Endothelial cell of umbilical vein (primary cell): Measurements from ENCODE around the gene RASIP1. TPM values are rescaled to one million over a fixed set of nuclear protein-coding genes. Genes with fewer than 3 reads are reported as not detected.

ENCODE experiments used
- BruUV-seq: library from RNA; stranded (reverse); fragments of 400-500 nt; replicated peaks from 2 replicates; lab custom pipeline; 2021; lab: Mats Ljungman, UMichigan
- CTCF ChIA-PET: fragments of 300-600, 350-600 bp; sonication (Branson Sonifier 250); formaldehyde crosslinking; loops from one replicate; lab custom pipeline; 2021; ENCODE audit warnings: antibody characterized with exemption, inconsistent platforms; lab: Charles Lee
- POLR2A ChIA-PET: fragments of 300-600, 350-600 bp; sonication (Branson Sonifier 250); formaldehyde crosslinking; loops from one replicate; lab custom pipeline; 2021; ENCODE audit warnings: antibody characterized with exemption, inconsistent platforms; lab: Charles Lee
- DNase-seq: peaks from one replicate; pipeline ENCODE4 v3.0.0-alpha.2; 2011; ENCODE audit warnings: low read depth, low spot score
- FAIRE-seq: peaks from 2 replicates; lab custom pipeline; 2011; peaks lifted over from hg19 to GRCh38; lab: Jason Lieb, UNC
- H2AFZ ChIP-seq: 2 replicates; pipeline ENCODE4 v1.6.0; 2012; ENCODE audit warnings: low read depth, low read length, control low read depth, inconsistent platforms
- H3K27ac ChIP-seq: 2 replicates; pipeline ENCODE4 v1.5.1; 2011; ENCODE audit warnings: low read depth, mild to moderate bottlenecking, control low read depth, low read length, moderate library complexity; ENCODE audit not compliant: insufficient read depth
- H3K27me3 ChIP-seq, 2 experiments: 2 replicates each; pipeline versions ENCODE4 v1.6.0 to v1.6.1; 2011; ENCODE audit warnings: low read length in 2 of 2, mixed read lengths in 1 of 2; ENCODE audit not compliant: control insufficient read depth in 2 of 2, insufficient read depth in 2 of 2
- H3K36me3 ChIP-seq, 2 experiments: 2 replicates in 1 of 2; 3 replicates in 1 of 2; pipeline ENCODE4 v1.5.1; 2011; ENCODE audit warnings: low read length in 2 of 2, mild to moderate bottlenecking in 1 of 2, moderate library complexity in 1 of 2; ENCODE audit not compliant: control insufficient read depth in 2 of 2, insufficient read depth in 2 of 2; ENCODE audit errors: extremely low read depth in 1 of 2
- H3K4me1 ChIP-seq: 3 replicates; pipeline ENCODE4 v1.5.1; 2011; ENCODE audit warnings: mild to moderate bottlenecking, low read length; ENCODE audit not compliant: control insufficient read depth, insufficient read depth; ENCODE audit errors: extremely low read depth
- H3K4me2 ChIP-seq: 2 replicates; pipeline ENCODE4 v1.6.1; 2011; ENCODE audit warnings: low read length, control low read depth, mixed read lengths; ENCODE audit not compliant: insufficient read depth
- H3K4me3 ChIP-seq, 3 experiments: fragments of 200-600 bp in 1 of 3; sonication (generic), shearing (Covaris generic) in 1 of 3; replicated peaks in 1 of 3; 2 replicates each; pipeline ENCODE4 v1.5.1; 2011 to 2016; ENCODE audit warnings: control low read depth in 3 of 3, low read length in 3 of 3, mild to moderate bottlenecking in 2 of 3, inconsistent platforms in 1 of 3, low read depth in 1 of 3, moderate library complexity in 1 of 3; ENCODE audit not compliant: insufficient read depth in 1 of 3
- H3K79me2 ChIP-seq: 2 replicates; pipeline ENCODE4 v1.6.0; 2012; ENCODE audit warnings: low read length, inconsistent platforms; ENCODE audit not compliant: control insufficient read depth, insufficient read depth
- H3K9ac ChIP-seq: replicated peaks from 2 replicates; pipeline ENCODE3; 2011; ENCODE audit warnings: low read length, control low read depth; ENCODE audit not compliant: insufficient read depth; ENCODE audit errors: extremely low read depth
- H3K9me1 ChIP-seq: replicated peaks from 3 replicates; pipeline ENCODE4 v1.6.0; 2011; ENCODE audit warnings: mild to moderate bottlenecking, low read length; ENCODE audit not compliant: control insufficient read depth, insufficient read depth; ENCODE audit errors: extremely low read depth
- H3K9me3 ChIP-seq: replicated peaks from 2 replicates; pipeline ENCODE4 v1.5.1; 2012; ENCODE audit warnings: low read length, inconsistent platforms; ENCODE audit not compliant: control insufficient read depth, insufficient read depth
- H4K20me1 ChIP-seq: replicated peaks from 2 replicates; pipeline ENCODE3; 2011; ENCODE audit warnings: mild to moderate bottlenecking, low read length; ENCODE audit not compliant: control insufficient read depth, insufficient read depth; ENCODE audit errors: extremely low read depth
- GATA2 ChIP-seq: IDR thresholded peaks from 2 replicates; pipeline ENCODE4 v1.7.0; 2011; ENCODE audit warnings: low read depth, mild to moderate bottlenecking, moderate library complexity, mixed read lengths, low read length; ENCODE audit not compliant: insufficient read length, insufficient read depth
- MYC ChIP-seq: IDR thresholded peaks from one replicate; pipeline ENCODE4 v1.6.1; 2011; ENCODE audit warnings: mild to moderate bottlenecking, low read depth, low read length
- POLR2A ChIP-seq: IDR thresholded peaks from 2 replicates; pipeline ENCODE4 v1.6.1; 2012; ENCODE audit warnings: low read depth, mild to moderate bottlenecking, control low read depth, low read length
- POLR2AphosphoS5 ChIP-seq: IDR thresholded peaks from 2 replicates; pipeline ENCODE4 v1.6.1; 2012; ENCODE audit warnings: low read depth, mild to moderate bottlenecking, control low read depth, low read length, moderate library complexity; ENCODE audit not compliant: insufficient read depth
- dilution Hi-C: fragments of 300-500 bp; cut with MboI; formaldehyde crosslinking; loops from one replicate; pipeline ENCODE4 v1.15.0; 2019; ENCODE audit warnings: low sequenced_read_pairs; ENCODE audit not compliant: extremely low pct_ligation_motif_present
- intact Hi-C: fragments of 100-400 bp; cut with micrococcal nuclease; formaldehyde crosslinking; loops from one replicate; pipeline ENCODE4 v1.10.0; 2022
- polyA plus RNA-seq, 4 experiments: library from polyadenylated mRNA; depleted of rRNA in 3 of 4; stranded (reverse) in 3 of 4; unstranded in 1 of 4; fragments of >200 nt; gene quantifications; 2 replicates each; pipeline versions ENCODE4 v1.2.1 to v1.2.3, GENCODE V29; 2011 to 2012; ENCODE audit warnings: missing spikeins in 1 of 4
- total RNA-seq: library from RNA; stranded (reverse); gene quantifications from 2 replicates; pipeline ENCODE4 v1.2.3, GENCODE V29; 2021
- TF ChIP-seq, protein P1 (sequence below), 2 donors: IDR thresholded peaks; 1 replicate in 1 of 2; 2 replicates in 1 of 2; pipeline ENCODE4 v1.5.1; 2011; ENCODE audit warnings: low read length in 2 of 2, mild to moderate bottlenecking in 2 of 2, moderate library complexity in 2 of 2, control low read depth in 1 of 2, inconsistent platforms in 1 of 2, low read depth in 1 of 2; ENCODE audit not compliant: insufficient read depth in 1 of 2; ENCODE audit errors: extremely low read depth in 1 of 2

The RASIP1 gene
- total and polyA plus RNA-seq, 2 donors (not counting 3 experiments of a cell fraction or from before 2014, with no cell fraction given), result 66.2 to 82.1 TPM

DNA sequence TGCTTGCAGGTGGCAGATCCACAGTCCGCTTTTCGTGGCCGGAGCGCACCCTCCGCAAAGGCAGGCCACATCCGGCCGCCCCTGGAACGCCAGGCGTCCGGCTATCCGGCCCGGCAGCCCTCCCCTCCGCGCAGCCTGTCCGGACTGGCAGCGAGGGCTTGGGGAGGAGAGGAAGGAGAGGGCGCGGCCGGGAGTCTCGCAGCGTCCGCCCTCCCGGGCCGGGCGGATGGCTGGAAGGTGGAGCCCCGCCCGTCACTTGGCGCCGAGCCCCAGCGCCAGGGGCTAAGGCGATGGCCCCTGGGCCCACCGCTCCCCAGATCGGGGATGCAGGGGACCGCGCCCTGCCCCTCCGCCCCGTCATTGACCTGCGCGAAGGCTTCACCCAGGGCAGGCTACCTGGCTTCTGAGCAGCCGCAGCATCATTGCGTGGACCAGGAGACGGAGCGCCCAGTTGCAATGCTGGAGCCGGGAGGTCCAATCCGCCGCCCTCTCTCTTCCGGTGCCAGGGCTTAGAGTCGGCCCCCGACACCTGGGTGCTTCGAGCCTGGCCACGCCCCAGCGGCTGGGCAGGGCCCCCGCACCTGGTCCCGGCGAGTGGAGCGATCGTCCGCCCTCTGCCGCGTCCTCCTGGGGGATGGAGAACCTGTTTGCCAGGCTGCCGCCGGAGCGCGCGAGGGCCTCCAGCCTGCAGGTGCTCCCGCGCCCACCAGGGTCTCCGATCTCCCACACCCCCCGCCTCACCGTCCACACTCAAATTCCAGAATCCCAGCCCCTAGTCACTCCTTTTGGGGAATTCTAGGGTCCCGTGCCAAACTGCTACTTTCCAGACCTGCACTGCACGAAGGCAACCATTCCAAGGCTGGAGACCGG lies 12.3 kb upstream of the RASIP1 start, which contains the start of gene FUT1:
Gene FUT1, minus strand, starts transcription at position 146 of the 870 bp plus-strand sequence. CDS start 1,360 bp downstream, outside the sequence.
- peaks cover 11% of the 10 kb centered on the region for H3K4me1 ChIP-seq
- FAIRE-seq, result peak; percentile 68
- no peaks in the 10 kb centered on the region for H3K9me1 ChIP-seq
- intact Hi-C loops (loop anchor here (1.0 kb wide), 1 partner anchor 8 kb away; no protein-coding TSS in a partner anchor), dilution Hi-C loops (no loop called here)
- H3K4me2 ChIP-seq, result peak within 1 kb of the TSS; percentile 90
- H3K4me3 ChIP-seq, result peak within 1 kb of the TSS; percentile 56 to 81 (median 65)
- no peak for DNase-seq
- no peaks in the 10 kb centered on the region for H3K9me3 ChIP-seq
- POLR2A ChIA-PET, result no interaction called here
- peak within 1 kb of the TSS; percentile 5 for H3K27ac ChIP-seq
- H4K20me1 ChIP-seq, result no peaks in the 10 kb centered on the region
- TF ChIP-seq POLR2AphosphoS5, result peak; percentile 95
- TF ChIP-seq, protein P1, sequence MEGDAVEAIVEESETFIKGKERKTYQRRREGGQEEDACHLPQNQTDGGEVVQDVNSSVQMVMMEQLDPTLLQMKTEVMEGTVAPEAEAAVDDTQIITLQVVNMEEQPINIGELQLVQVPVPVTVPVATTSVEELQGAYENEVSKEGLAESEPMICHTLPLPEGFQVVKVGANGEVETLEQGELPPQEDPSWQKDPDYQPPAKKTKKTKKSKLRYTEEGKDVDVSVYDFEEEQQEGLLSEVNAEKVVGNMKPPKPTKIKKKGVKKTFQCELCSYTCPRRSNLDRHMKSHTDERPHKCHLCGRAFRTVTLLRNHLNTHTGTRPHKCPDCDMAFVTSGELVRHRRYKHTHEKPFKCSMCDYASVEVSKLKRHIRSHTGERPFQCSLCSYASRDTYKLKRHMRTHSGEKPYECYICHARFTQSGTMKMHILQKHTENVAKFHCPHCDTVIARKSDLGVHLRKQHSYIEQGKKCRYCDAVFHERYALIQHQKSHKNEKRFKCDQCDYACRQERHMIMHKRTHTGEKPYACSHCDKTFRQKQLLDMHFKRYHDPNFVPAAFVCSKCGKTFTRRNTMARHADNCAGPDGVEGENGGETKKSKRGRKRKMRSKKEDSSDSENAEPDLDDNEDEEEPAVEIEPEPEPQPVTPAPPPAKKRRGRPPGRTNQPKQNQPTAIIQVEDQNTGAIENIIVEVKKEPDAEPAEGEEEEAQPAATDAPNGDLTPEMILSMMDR (IDR thresholded peaks at IDR 0.05; ENCODE audit: extremely low read depth in 1 of 2, insufficient read depth in 1 of 2, low read depth in 1 of 2, low read length in 2 of 2), result no peak
- no peak for TF ChIP-seq MYC
- peak; percentile 81 for TF ChIP-seq POLR2A
- TF ChIP-seq GATA2, result no peak
- H3K9ac ChIP-seq, result peak within 1 kb of the TSS; percentile 60
- peak within 1 kb of the TSS; percentile 96 for H2AFZ ChIP-seq
- peaks cover 0 to 3% of the 10 kb centered on the region in 2 experiments for H3K36me3 ChIP-seq
- no peaks in the 10 kb centered on the region for H3K27me3 ChIP-seq
- CTCF ChIA-PET, result interaction anchor here (1.6 kb wide), 2 partner anchors 14 to 77 kb away, joined by 6 to 12 read pairs; no protein-coding TSS in a partner anchor
- BruUV-seq, result no TSS peak
- peaks cover 23% of the 10 kb centered on the region for H3K79me2 ChIP-seq
